ENCODE measurements around the gene MRPS6.

MRPS6 gene

DNA sequence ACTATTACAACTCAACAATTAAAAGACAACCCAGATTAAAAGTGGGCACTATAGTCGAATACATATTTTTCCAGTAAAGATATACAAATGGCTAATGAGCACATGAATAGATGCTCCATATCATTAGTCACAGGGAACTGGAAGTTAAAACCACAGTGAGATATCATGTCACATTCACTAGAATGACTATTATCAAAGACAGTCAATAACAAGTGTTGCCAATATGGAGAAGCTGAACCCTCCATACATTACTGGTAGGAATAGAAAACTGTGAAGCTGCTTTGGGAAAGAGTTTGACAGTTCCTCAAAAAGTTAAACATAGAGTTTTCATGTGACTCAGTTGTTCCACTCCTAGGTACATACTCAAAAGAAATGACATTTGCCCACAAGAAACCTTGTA, 30.6 kb upstream of the MRPS6 start:
- no peaks in the 10 kb centered on the region for H3K9me3 ChIP-seq
- H3K27me3 ChIP-seq = peaks cover 4% of the 10 kb centered on the region
- no peak overlapping the region for H3K4me3 ChIP-seq (ENCODE audit: low read depth in 1 of 2, low read length in 1 of 2)
- no peak overlapping the region for H3K27ac ChIP-seq
- no peaks in the 10 kb centered on the region for H3K4me1 ChIP-seq (ENCODE audit: control insufficient read depth in 1 of 2, insufficient read depth in 1 of 2, low read depth in 1 of 2, low read length in 1 of 2)
- TF ChIP-seq, protein P1, sequence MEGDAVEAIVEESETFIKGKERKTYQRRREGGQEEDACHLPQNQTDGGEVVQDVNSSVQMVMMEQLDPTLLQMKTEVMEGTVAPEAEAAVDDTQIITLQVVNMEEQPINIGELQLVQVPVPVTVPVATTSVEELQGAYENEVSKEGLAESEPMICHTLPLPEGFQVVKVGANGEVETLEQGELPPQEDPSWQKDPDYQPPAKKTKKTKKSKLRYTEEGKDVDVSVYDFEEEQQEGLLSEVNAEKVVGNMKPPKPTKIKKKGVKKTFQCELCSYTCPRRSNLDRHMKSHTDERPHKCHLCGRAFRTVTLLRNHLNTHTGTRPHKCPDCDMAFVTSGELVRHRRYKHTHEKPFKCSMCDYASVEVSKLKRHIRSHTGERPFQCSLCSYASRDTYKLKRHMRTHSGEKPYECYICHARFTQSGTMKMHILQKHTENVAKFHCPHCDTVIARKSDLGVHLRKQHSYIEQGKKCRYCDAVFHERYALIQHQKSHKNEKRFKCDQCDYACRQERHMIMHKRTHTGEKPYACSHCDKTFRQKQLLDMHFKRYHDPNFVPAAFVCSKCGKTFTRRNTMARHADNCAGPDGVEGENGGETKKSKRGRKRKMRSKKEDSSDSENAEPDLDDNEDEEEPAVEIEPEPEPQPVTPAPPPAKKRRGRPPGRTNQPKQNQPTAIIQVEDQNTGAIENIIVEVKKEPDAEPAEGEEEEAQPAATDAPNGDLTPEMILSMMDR (IDR thresholded peaks at IDR 0.05) = no peak
- no peaks in the 10 kb centered on the region for H3K36me3 ChIP-seq

DNA sequence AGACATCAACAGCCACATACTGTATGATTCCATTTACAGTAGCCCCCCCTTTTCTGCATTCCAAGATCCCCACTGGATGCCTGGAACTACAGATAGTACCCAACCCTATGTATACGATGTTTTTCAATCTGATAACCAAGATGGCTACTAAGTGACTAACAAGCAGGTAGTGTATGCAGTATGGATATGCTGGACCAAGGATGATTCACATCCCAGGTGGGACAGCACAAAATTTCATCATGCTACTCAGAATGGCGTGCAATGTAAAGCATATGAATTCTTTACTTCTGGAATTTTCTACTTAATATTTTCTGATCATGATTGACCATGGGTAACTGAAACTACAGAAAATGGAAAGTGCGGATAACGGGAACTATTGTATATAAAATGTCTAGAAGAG, 30.0 kb upstream of the MRPS6 start:
- no peaks in the 10 kb centered on the region for H3K36me3 ChIP-seq
- TF ChIP-seq, protein P1 (IDR thresholded peaks at IDR 0.05) = no peak
- no peaks in the 10 kb centered on the region for H3K9me3 ChIP-seq
- peaks cover 4% of the 10 kb centered on the region for H3K27me3 ChIP-seq
- H3K4me1 ChIP-seq (ENCODE audit: control insufficient read depth in 1 of 2, insufficient read depth in 1 of 2, low read depth in 1 of 2, low read length in 1 of 2) = no peaks in the 10 kb centered on the region
- H3K4me3 ChIP-seq (ENCODE audit: low read depth in 1 of 2, low read length in 1 of 2) = no peak overlapping the region
- no peak overlapping the region for H3K27ac ChIP-seq

DNA sequence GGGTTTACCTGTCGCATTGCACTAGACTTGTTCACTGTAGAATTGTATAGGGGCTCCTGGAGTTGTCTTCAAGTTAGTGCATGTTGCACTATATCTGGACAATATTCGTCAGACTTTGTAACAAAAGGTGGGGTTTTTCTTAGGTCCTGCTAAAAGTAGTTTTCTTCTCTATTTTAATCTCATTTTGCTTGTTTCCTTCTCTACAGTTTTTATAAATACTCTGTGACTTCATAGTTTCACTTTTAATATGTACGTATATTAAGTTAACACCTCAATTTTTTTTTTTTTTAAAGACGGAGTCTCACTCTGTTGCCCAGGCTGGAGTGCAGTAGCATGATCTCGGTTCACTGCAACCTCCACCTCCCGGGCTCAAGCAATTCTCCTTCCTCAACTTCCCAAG, 26.5 kb upstream of the MRPS6 start:
- no peaks in the 10 kb centered on the region for H3K4me1 ChIP-seq (ENCODE audit: control insufficient read depth in 1 of 2, insufficient read depth in 1 of 2, low read depth in 1 of 2, low read length in 1 of 2)
- H3K9me3 ChIP-seq = no peaks in the 10 kb centered on the region
- TF ChIP-seq, protein P1 (IDR thresholded peaks at IDR 0.05) = no peak
- H3K27ac ChIP-seq = no peak overlapping the region
- peaks cover 4% of the 10 kb centered on the region for H3K27me3 ChIP-seq
- no peak overlapping the region for H3K4me3 ChIP-seq (ENCODE audit: low read depth in 1 of 2, low read length in 1 of 2)
- no peaks in the 10 kb centered on the region for H3K36me3 ChIP-seq

DNA sequence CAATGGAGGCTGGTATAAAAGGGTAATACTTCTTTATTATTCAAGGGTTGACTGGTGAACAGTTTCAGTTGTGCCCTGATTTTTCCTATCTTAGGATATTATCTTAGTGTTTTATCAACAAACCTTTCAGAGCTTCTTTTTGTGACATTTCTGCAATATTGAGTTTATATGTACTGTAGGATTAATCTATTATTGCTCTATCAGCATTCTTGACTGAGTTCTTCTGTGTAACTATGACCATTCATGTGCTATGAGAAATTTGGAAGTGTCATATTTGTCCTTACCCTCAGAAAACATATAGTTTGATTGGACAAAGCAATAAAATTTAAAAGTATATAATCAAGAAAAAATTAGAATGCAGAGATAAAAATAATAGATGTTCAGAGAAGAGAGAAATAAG, 25.5 kb upstream of the MRPS6 start:
- no peak overlapping the region for H3K4me3 ChIP-seq (ENCODE audit: low read depth in 1 of 2, low read length in 1 of 2)
- no peaks in the 10 kb centered on the region for H3K4me1 ChIP-seq (ENCODE audit: control insufficient read depth in 1 of 2, insufficient read depth in 1 of 2, low read depth in 1 of 2, low read length in 1 of 2)
- no peaks in the 10 kb centered on the region for H3K27me3 ChIP-seq
- TF ChIP-seq, protein P1 (IDR thresholded peaks at IDR 0.05) = no peak
- no peaks in the 10 kb centered on the region for H3K36me3 ChIP-seq
- H3K9me3 ChIP-seq = no peaks in the 10 kb centered on the region
- no peak overlapping the region for H3K27ac ChIP-seq

DNA sequence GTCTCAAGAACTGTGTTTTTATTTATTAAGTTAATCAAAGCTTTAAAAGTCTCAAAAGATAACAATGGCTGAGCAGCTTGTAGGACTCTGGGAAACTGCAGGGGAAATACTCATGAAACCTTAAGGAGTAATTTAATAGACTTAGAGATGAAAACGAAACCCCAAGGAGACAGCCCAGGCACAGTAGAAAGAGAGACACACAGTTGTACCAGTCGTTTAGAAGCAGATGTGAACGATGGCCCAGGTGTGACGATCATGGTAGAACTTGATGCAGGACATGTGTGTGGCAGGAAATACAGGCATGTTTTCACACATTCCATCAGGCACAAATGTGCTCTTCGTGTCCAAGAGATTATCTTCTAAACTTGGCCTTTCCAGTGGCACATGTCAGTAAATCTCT, 21.2 kb upstream of the MRPS6 start:
- H3K36me3 ChIP-seq = no peaks in the 10 kb centered on the region
- H3K9me3 ChIP-seq = no peaks in the 10 kb centered on the region
- TF ChIP-seq, protein P1 (IDR thresholded peaks at IDR 0.05) = no peak
- H3K4me1 ChIP-seq (ENCODE audit: control insufficient read depth in 1 of 2, insufficient read depth in 1 of 2, low read depth in 1 of 2, low read length in 1 of 2) = no peaks in the 10 kb centered on the region
- no peak overlapping the region for H3K27ac ChIP-seq
- no peaks in the 10 kb centered on the region for H3K27me3 ChIP-seq
- H3K4me3 ChIP-seq (ENCODE audit: low read depth in 1 of 2, low read length in 1 of 2) = no peak overlapping the region

DNA sequence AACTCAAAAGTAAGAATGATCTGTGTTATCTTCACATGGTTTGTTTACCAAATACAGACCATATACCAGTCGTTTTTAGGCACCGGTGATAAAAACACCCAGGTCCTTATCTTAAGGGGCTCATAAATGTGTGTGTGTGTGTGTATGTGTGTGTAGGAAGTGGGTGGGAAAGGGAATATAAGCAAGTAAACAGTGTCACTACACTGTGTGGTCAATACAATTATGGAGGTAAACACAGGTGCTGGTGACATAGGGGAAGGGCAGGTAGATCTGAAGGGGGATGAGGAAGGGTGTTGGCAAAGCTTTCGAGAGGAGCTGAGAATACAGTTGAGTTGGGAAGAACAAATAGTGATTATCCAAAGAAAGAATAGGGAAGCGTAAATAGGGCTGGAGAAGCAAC, 19.1 kb upstream of the MRPS6 start:
- Histone ChIP-seq H3K9me3 (no peaks in the 10 kb centered on the region), H3K4me3 (ENCODE audit: low read depth in 1 of 2, low read length in 1 of 2) (no peak overlapping the region), H3K27me3 (no peaks in the 10 kb centered on the region), H3K36me3 (no peaks in the 10 kb centered on the region), H3K27ac (no peak overlapping the region), H3K4me1 (ENCODE audit: control insufficient read depth in 1 of 2, insufficient read depth in 1 of 2, low read depth in 1 of 2, low read length in 1 of 2) (no peaks in the 10 kb centered on the region)
- TF ChIP-seq, protein P1 (IDR thresholded peaks at IDR 0.05) = no peak

Data from neutrophil (primary cell).